ENCODE measurements around the gene FKRP.

Gene FKRP

GRCh38 chr19:46722004-46722380 is 23.9 kb upstream of the FKRP start:
- TF ChIP-seq BACH2 (CRISPR knock-in tag; IDR thresholded peaks at IDR 0.05; ENCODE audit: borderline replicate concordance) (no peak), POU6F1 (CRISPR knock-in tag; IDR thresholded peaks at IDR 0.05; ENCODE audit: borderline replicate concordance, low read depth) (no peak)
- ATAC-seq: no peak

GRCh38 chr19:46722421-46723022 is 23.3 kb upstream of the FKRP start:
- no peak for ATAC-seq
- TF ChIP-seq ARNTL (CRISPR knock-in tag; IDR thresholded peaks at IDR 0.05; ENCODE audit: borderline replicate concordance, low read depth): no peak
- TF ChIP-seq ZFP3 (CRISPR knock-in tag; IDR thresholded peaks at IDR 0.05): no peak
- no peak for TF ChIP-seq ZFP30 (CRISPR knock-in tag; IDR thresholded peaks at IDR 0.05)
- no peak for TF ChIP-seq POU6F1 (CRISPR knock-in tag; IDR thresholded peaks at IDR 0.05; ENCODE audit: borderline replicate concordance, low read depth)
- no peak for TF ChIP-seq ZNF565 (CRISPR knock-in tag; conservative IDR thresholded peaks at IDR 0.05; ENCODE audit: low read depth)

GRCh38 chr19:46723023-46723461 is 22.8 kb upstream of the FKRP start:
- TF ChIP-seq PPARA (CRISPR knock-in tag; IDR thresholded peaks at IDR 0.05; ENCODE audit: borderline replicate concordance): no peak
- no peak for TF ChIP-seq ZNF565 (CRISPR knock-in tag; conservative IDR thresholded peaks at IDR 0.05; ENCODE audit: low read depth)
- no peak for TF ChIP-seq TCF4 (CRISPR knock-in tag; IDR thresholded peaks at IDR 0.05; ENCODE audit: borderline replicate concordance)
- TF ChIP-seq OSR1 (CRISPR knock-in tag; IDR thresholded peaks at IDR 0.05): no peak
- TF ChIP-seq CREB5 (CRISPR knock-in tag; IDR thresholded peaks at IDR 0.05; ENCODE audit: low read depth): no peak
- TF ChIP-seq ARNTL (CRISPR knock-in tag; IDR thresholded peaks at IDR 0.05; ENCODE audit: borderline replicate concordance, low read depth): no peak
- no peak for TF ChIP-seq TOX (CRISPR knock-in tag; IDR thresholded peaks at IDR 0.05; ENCODE audit: borderline replicate concordance)
- no peak for TF ChIP-seq ZNF70 (CRISPR knock-in tag; IDR thresholded peaks at IDR 0.05)
- no peak for ATAC-seq

GRCh38 chr19:46723471-46723870 is 22.4 kb upstream of the FKRP start:
- no peak for TF ChIP-seq ZFP30 (CRISPR knock-in tag; IDR thresholded peaks at IDR 0.05)
- TF ChIP-seq TSHZ2 (CRISPR knock-in tag; IDR thresholded peaks at IDR 0.05): no peak
- TF ChIP-seq ZFP3 (CRISPR knock-in tag; IDR thresholded peaks at IDR 0.05): no peak
- no peak for TF ChIP-seq CREB5 (CRISPR knock-in tag; IDR thresholded peaks at IDR 0.05; ENCODE audit: low read depth)
- TF ChIP-seq CSDC2 (CRISPR knock-in tag; IDR thresholded peaks at IDR 0.05): no peak
- no peak for TF ChIP-seq SNAI2 (CRISPR knock-in tag; IDR thresholded peaks at IDR 0.05)
- TF ChIP-seq ZNF565 (CRISPR knock-in tag; conservative IDR thresholded peaks at IDR 0.05; ENCODE audit: low read depth): no peak
- TF ChIP-seq PATZ1 (CRISPR knock-in tag; IDR thresholded peaks at IDR 0.05; ENCODE audit: borderline replicate concordance): no peak
- TF ChIP-seq OSR1 (CRISPR knock-in tag; IDR thresholded peaks at IDR 0.05): no peak
- no peak for TF ChIP-seq BACH2 (CRISPR knock-in tag; IDR thresholded peaks at IDR 0.05; ENCODE audit: borderline replicate concordance)
- ATAC-seq: no peak
